ENCODE measurements around the gene SH3TC1. TPM values are rescaled to one million over a fixed set of nuclear protein-coding genes. Genes with fewer than 3 reads are reported as not detected.

SH3TC1 gene
- total RNA-seq, 1 experiment from 2014 or later = 7.8 TPM

DNA sequence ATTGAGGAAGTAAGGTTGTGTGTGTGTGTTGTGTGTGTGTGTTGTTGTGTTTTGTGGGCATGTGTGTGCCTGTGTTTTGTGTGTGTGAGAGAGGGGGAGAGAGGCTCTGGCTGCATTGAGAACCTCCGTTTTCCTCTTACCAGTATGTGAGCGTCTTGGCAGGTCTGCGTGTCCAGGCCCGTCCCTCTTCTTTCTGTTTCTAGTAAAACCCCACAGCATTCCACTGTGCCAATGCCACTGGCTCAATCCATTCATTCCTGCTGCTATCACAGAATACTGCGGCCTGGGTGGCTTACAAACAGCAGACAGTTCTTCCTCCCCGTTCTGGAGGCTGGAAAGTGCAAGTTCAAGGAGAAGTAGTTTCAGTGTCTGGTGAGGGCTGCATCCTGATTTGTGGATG, 55.0 kb downstream of the SH3TC1 start:
- BruUV-seq (replicated peaks) = no TSS peak
- Mint-ChIP-seq H3K27ac (ENCODE audit: unreplicated experiment) (no peak overlapping the region), H3K4me3 (ENCODE audit: low read depth, unreplicated experiment) (no peak overlapping the region), H3K36me3 (ENCODE audit: insufficient read depth, unreplicated experiment) (no peaks in the 10 kb centered on the region), H3K4me1 (ENCODE audit: low read depth, unreplicated experiment) (no peaks in the 10 kb centered on the region), H3K9me3 (ENCODE audit: low read depth, unreplicated experiment) (no peaks in the 10 kb centered on the region), H3K27me3 (ENCODE audit: unreplicated experiment) (peaks cover 62% of the 10 kb centered on the region)
- TF ChIP-seq CTCF (IDR thresholded peaks at IDR 0.05; ENCODE audit: unreplicated experiment) = no peak
- intact Hi-C loops (cut with micrococcal nuclease; ENCODE audit: unreplicated experiment) = no loop called here
- no peak for DNase-seq
- CTCF ChIA-PET = no interaction called here

- TF ChIP-seq CTCF (IDR thresholded peaks at IDR 0.05; ENCODE audit: unreplicated experiment) = no peak
- intact Hi-C loops (cut with micrococcal nuclease; ENCODE audit: unreplicated experiment) = no loop called here
- Mint-ChIP-seq H3K36me3 (ENCODE audit: insufficient read depth, unreplicated experiment) (no peaks in the 10 kb centered on the region), H3K27ac (ENCODE audit: unreplicated experiment) (no peak overlapping the region), H3K4me1 (ENCODE audit: low read depth, unreplicated experiment) (no peaks in the 10 kb centered on the region), H3K27me3 (ENCODE audit: unreplicated experiment) (peaks cover 56% of the 10 kb centered on the region), H3K4me3 (ENCODE audit: low read depth, unreplicated experiment) (no peak overlapping the region), H3K9me3 (ENCODE audit: low read depth, unreplicated experiment) (no peaks in the 10 kb centered on the region)
- BruUV-seq (replicated peaks) = no TSS peak
- no peak for DNase-seq
- CTCF ChIA-PET = no interaction called here
Observed at GRCh38 chr4:8255698-8256441, 56.8 kb downstream of the SH3TC1 start.

GRCh38 chr4:8257854-8258253, 58.8 kb downstream of the SH3TC1 start:
- intact Hi-C loops (cut with micrococcal nuclease; ENCODE audit: unreplicated experiment) = no loop called here
- Mint-ChIP-seq H3K27me3 (ENCODE audit: unreplicated experiment) (peaks cover 57% of the 10 kb centered on the region), H3K27ac (ENCODE audit: unreplicated experiment) (no peak overlapping the region), H3K36me3 (ENCODE audit: insufficient read depth, unreplicated experiment) (no peaks in the 10 kb centered on the region), H3K4me3 (ENCODE audit: low read depth, unreplicated experiment) (no peak overlapping the region), H3K9me3 (ENCODE audit: low read depth, unreplicated experiment) (no peaks in the 10 kb centered on the region), H3K4me1 (ENCODE audit: low read depth, unreplicated experiment) (no peaks in the 10 kb centered on the region)
- no peak for DNase-seq
- no TSS peak for BruUV-seq (replicated peaks)
- CTCF ChIA-PET = no interaction called here
- TF ChIP-seq CTCF (IDR thresholded peaks at IDR 0.05; ENCODE audit: unreplicated experiment) = no peak

DNA sequence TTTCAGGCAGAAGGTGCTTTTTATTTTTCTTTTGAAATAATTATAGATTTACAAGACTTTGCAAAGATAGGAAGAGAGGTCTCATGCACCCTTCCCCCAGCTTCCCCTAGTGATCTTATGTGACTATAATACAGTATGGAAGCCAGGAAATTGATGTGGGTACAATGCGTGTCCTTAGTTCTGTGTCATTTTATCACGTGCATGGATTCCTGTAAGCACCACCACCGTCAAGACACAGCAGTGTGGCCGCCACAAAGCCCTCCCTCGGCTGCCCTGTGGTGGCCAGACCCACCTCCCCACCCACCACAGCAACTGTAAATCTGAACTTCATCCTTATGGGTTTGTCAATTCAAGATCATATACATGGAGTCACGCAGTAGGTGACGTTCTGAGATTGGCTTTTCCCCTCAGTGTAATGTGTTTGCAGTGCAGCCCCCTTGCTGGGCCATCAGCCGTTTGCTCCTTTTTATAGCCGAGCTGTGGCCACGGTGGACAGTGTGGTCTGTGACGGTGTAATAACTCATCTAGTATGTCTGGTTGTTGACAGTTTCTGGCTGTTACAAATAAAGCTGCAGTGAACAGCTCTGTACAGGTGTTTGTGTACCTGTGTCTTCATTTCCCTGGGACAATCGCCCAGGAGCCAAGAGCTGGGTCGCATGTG, 59.6 kb downstream of the SH3TC1 start:
- Mint-ChIP-seq H3K4me1 (ENCODE audit: low read depth, unreplicated experiment) (no peaks in the 10 kb centered on the region), H3K27ac (ENCODE audit: unreplicated experiment) (no peak overlapping the region), H3K36me3 (ENCODE audit: insufficient read depth, unreplicated experiment) (no peaks in the 10 kb centered on the region), H3K9me3 (ENCODE audit: low read depth, unreplicated experiment) (no peaks in the 10 kb centered on the region), H3K27me3 (ENCODE audit: unreplicated experiment) (peaks cover 61% of the 10 kb centered on the region), H3K4me3 (ENCODE audit: low read depth, unreplicated experiment) (no peak overlapping the region)
- intact Hi-C loops (cut with micrococcal nuclease; ENCODE audit: unreplicated experiment) = no loop called here
- BruUV-seq (replicated peaks) = no TSS peak
- no peak for DNase-seq
- CTCF ChIA-PET = no interaction called here
- TF ChIP-seq CTCF (IDR thresholded peaks at IDR 0.05; ENCODE audit: unreplicated experiment) = no peak

Data from Calu3 (cell line).